Fibroblast of lung (primary cell): ENCODE measurements around the gene TGFBR3.

Experiments used
- CTCF ChIP-seq, 2 donors: IDR thresholded peaks in 1 of 2; conservative IDR thresholded peaks in 1 of 2; 1 replicate in 1 of 2; 2 replicates in 1 of 2; pipeline ENCODE4 v1.5.1; 2011 to 2012; ENCODE audit warnings: low read length in 2 of 2, control low read depth in 1 of 2, inconsistent platforms in 1 of 2, low read depth in 1 of 2, mild to moderate bottlenecking in 1 of 2
- EZH2 ChIP-seq: IDR thresholded peaks from 2 replicates; pipeline ENCODE4 v1.5.1; 2012; ENCODE audit warnings: low read length, control low read depth, mild to moderate bottlenecking; ENCODE audit errors: missing control alignments

- TF ChIP-seq EZH2 (no peak), CTCF (conservative IDR thresholded peaks at IDR 0.05 in 1 of 2, IDR thresholded peaks at IDR 0.05 in 1 of 2; ENCODE audit: low read depth in 1 of 2, low read length in 2 of 2) (no peak)
These were observed 255.1 kb downstream of the TGFBR3 start for GRCh38 chr1:91630803-91631202.
